Testis (tissue), 2 donors: ENCODE results near the gene TRIM28.

Experiments
- CTCF ChIP-seq, 3 experiments: fragments of 450-650 bp in 2 of 3; fragments of 200-600 bp in 1 of 3; sonication (generic) in 1 of 3; IDR thresholded peaks; one replicate each; pipeline ENCODE4 v1.5.1; 2016 to 2019; ENCODE audit warnings: antibody characterized with exemption in 3 of 3, mild to moderate bottlenecking in 2 of 3, moderate library complexity in 1 of 3
- POLR2A ChIP-seq: fragments of 450-650 bp; IDR thresholded peaks from one replicate; pipeline ENCODE4 v1.6.1; 2017; ENCODE audit warnings: antibody characterized with exemption, mild to moderate bottlenecking, moderate library complexity

- TF ChIP-seq POLR2A (no peak), CTCF (IDR thresholded peaks at IDR 0.05) (no peak)
Measured at GRCh38 chr19:58522709-58523108, 21.2 kb upstream of the TRIM28 start.
